Right lobe of liver (tissue), 6 donors: ENCODE data around the gene BORCS5. TPM values are rescaled to one million over a fixed set of nuclear protein-coding genes. Genes with fewer than 3 reads are reported as not detected.

Experiments
- ATAC-seq, 4 donors: fragments of 200-7000 bp; cut with Tn5 transposase; one replicate each; pipeline ENCODE4 v1.9.1; 2020; ENCODE audit warnings: mild to moderate bottlenecking in 4 of 4, moderate library complexity in 4 of 4
- DNase-seq, 3 donors: peaks; one replicate each; pipeline ENCODE4 v3.0.0-alpha.2; 2020
- H3K27ac ChIP-seq, 3 donors: fragments of 200-600 bp; one replicate each; pipeline ENCODE4 v1.8.0; 2022
- H3K27me3 ChIP-seq, 2 donors: fragments of 200-600 bp; one replicate each; pipeline ENCODE4 v1.8.0; 2022
- H3K36me3 ChIP-seq, 4 donors: fragments of 200-600 bp; sonication (generic) in 1 of 4; one replicate each; pipeline versions ENCODE4 v1.5.1 to v1.8.0; 2017 to 2022; ENCODE audit warnings: control low read depth in 1 of 4
- H3K4me1 ChIP-seq, 4 donors: fragments of 200-600 bp; sonication (generic) in 1 of 4; one replicate each; pipeline versions ENCODE4 v1.5.1 to v1.8.0; 2017 to 2022; ENCODE audit warnings: control low read depth in 1 of 4
- H3K4me3 ChIP-seq, 3 donors: fragments of 200-600 bp; one replicate each; pipeline ENCODE4 v1.8.0; 2022
- H3K9me3 ChIP-seq, 4 donors: fragments of 200-600 bp; sonication (generic) in 1 of 4; one replicate each; pipeline versions ENCODE4 v1.5.1 to v1.8.0; 2017 to 2022; ENCODE audit warnings: control low read depth in 1 of 4
- POLR2A ChIP-seq: fragments of 450-650 bp; IDR thresholded peaks from one replicate; pipeline ENCODE4 v1.6.1; 2017; ENCODE audit warnings: antibody characterized with exemption, mild to moderate bottlenecking
- WGBS: methylation state at CpG from one replicate; pipeline ENCODE4 v1.1.6; 2018; ENCODE audit warnings: low coverage, low lambda C conversion rate; ENCODE audit not compliant: insufficient coverage; ENCODE audit errors: missing lambda C conversion rate; 5-methylcytosine and 5-hydroxymethylcytosine counted together
- intact Hi-C, 2 donors: fragments of 100-400 bp; cut with DNase I; formaldehyde crosslinking; loops; one replicate each; pipeline versions ENCODE4 v1.11.2 to v1.14.1; 2022
- total RNA-seq, 6 experiments: library from RNA; depleted of rRNA in 2 of 6; stranded (reverse); fragments of >200 nt in 2 of 6; fragmentation: NEBNext Ultra II Directional in 3 of 6; extraction: Animal tissue kit (Norgen Biotek cat#: 25700) in 3 of 6; gene quantifications; one replicate each; pipeline versions ENCODE4 v1.1.0 to v1.2.4, GENCODE V29; 2016 to 2023
- TF ChIP-seq, protein P1 (sequence below), 4 donors: fragments of 200-600 bp in 3 of 4; fragments of 450-650 bp in 1 of 4; IDR thresholded peaks; one replicate each; pipeline versions ENCODE4 v1.5.1 to v1.8.0; 2016 to 2022; ENCODE audit warnings: antibody characterized with exemption in 4 of 4, mild to moderate bottlenecking in 2 of 4
- donor health status: DM: no; HTN: yes; CAD: no.
- donor health status: DM: no; HTN: no; CAD: no.
- donor health status: DM: no; HTN: no; CAD: no.
- donor health status: DM: no; HTN: yes; CAD: no.
- donor health status: DM: no; HTN: yes; CAD: no.

BORCS5 gene
- total RNA-seq, 6 experiments from 2014 or later = 6.0 to 11.1 (median 8.0) TPM

DNA sequence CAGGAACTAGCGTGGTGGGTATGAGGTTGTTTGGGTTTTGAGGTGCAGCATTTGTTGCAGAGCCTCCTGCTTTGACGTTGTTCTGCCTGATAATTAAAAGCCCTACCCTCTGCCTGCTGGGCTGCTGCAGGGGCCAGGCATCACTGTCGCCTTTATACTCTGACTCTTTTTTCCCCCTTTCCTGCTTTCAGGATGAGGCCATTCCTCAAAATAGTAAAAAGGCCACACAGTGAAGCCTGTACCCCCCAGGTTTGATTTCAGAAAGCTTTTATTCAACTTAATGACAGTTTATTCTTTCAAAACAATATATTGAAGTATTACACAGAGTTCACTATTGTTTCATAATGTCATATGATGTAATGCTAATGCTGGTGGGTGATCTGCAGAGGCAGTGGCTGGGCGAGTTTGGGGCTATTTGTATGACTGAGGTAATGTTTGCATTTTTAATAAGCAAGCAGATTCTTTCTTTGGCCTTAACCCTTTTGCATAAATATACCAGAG lies 9.1 kb downstream of the BORCS5 start:
- H3K36me3 ChIP-seq = peaks cover 0 to 6% (median 0%) of the 10 kb centered on the region in 4 donors
- no peaks in the 10 kb centered on the region for H3K27me3 ChIP-seq
- no peak overlapping the region for H3K4me3 ChIP-seq
- TF ChIP-seq, protein P1, sequence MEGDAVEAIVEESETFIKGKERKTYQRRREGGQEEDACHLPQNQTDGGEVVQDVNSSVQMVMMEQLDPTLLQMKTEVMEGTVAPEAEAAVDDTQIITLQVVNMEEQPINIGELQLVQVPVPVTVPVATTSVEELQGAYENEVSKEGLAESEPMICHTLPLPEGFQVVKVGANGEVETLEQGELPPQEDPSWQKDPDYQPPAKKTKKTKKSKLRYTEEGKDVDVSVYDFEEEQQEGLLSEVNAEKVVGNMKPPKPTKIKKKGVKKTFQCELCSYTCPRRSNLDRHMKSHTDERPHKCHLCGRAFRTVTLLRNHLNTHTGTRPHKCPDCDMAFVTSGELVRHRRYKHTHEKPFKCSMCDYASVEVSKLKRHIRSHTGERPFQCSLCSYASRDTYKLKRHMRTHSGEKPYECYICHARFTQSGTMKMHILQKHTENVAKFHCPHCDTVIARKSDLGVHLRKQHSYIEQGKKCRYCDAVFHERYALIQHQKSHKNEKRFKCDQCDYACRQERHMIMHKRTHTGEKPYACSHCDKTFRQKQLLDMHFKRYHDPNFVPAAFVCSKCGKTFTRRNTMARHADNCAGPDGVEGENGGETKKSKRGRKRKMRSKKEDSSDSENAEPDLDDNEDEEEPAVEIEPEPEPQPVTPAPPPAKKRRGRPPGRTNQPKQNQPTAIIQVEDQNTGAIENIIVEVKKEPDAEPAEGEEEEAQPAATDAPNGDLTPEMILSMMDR (IDR thresholded peaks at IDR 0.05) = no peak
- TF ChIP-seq POLR2A = no peak
- no peaks in the 10 kb centered on the region for H3K4me1 ChIP-seq
- H3K27ac ChIP-seq = no peak overlapping the region
- 64% methylated on average over 3 of the region's 4 CpGs for WGBS
- no peak for DNase-seq
- H3K9me3 ChIP-seq = no peaks in the 10 kb centered on the region
- ATAC-seq = no peak
- intact Hi-C loops = no loop called here

DNA sequence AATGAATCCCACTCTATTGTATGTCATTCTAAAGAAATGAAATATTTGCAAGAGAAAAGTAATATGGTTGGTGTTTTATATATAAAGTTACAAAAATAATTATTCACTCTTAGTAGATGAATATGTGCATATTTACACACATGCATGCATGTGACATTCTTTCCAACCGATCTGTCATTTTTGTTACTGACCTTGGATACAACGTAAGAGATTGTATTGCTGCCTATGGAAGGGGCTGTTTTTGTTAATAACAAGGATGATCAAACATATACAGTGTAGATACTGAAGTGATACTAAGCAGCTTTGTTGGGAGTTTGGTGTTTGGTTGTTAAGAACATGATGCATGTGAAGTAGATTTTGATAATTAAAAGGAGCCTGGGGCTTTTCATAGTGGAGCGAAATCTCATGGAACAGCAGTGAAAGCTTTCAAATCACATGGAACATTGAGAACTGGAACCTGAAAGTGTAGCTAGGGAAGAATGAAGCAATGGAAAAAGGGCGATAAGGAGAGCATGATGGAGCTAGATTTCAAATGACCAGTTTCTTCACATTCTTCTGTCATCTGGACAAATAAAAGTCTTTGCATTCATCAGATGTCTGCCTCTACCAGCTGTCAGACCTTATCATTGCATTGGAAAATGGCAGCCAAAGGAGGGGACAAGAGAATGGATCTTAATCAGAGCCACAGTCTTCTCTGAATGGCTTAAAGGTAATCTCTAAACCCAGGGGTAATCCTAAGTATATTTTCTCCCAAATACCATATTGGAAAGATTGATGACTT lies 10.0 kb downstream of the BORCS5 start:
- intact Hi-C loops = no loop called here
- Histone ChIP-seq H3K27me3 (no peaks in the 10 kb centered on the region), H3K27ac (no peak overlapping the region), H3K4me1 (no peaks in the 10 kb centered on the region), H3K9me3 (no peaks in the 10 kb centered on the region), H3K4me3 (no peak overlapping the region), H3K36me3 (peaks cover 0 to 6% (median 0%) of the 10 kb centered on the region in 4 donors)
- ATAC-seq = no peak
- 90% methylated on average over 4 of the region's 4 CpGs for WGBS
- TF ChIP-seq POLR2A = no peak
- TF ChIP-seq, protein P1 (IDR thresholded peaks at IDR 0.05) = no peak
- DNase-seq = no peak

DNA sequence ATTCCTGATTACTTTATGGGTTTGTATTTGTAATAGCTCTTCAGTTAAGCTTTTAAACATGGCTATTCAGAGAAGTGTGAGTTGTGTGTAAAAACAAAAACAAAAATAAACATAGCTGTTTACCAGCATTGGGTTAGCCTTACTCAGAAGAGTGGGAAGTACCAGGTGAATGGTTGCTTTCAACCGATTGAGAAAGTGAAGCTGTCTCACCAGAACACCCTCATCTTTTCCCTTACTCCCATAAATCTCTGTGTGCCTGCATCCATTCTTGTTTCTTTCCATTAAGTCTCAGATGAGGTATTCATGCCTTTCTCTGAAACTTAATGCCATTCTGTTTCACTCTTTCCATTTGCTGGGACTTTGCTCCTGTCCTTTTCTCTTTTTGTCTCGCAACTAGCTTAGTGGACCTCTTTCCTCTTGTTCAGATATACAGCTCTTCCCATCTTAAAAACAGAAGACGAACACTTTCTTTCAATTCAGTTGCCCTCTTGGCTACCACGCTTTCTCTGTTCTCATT lies 10.7 kb downstream of the BORCS5 start:
- no peak overlapping the region for H3K27ac ChIP-seq
- 91% methylated on average over 4 of the region's 4 CpGs for WGBS

DNA sequence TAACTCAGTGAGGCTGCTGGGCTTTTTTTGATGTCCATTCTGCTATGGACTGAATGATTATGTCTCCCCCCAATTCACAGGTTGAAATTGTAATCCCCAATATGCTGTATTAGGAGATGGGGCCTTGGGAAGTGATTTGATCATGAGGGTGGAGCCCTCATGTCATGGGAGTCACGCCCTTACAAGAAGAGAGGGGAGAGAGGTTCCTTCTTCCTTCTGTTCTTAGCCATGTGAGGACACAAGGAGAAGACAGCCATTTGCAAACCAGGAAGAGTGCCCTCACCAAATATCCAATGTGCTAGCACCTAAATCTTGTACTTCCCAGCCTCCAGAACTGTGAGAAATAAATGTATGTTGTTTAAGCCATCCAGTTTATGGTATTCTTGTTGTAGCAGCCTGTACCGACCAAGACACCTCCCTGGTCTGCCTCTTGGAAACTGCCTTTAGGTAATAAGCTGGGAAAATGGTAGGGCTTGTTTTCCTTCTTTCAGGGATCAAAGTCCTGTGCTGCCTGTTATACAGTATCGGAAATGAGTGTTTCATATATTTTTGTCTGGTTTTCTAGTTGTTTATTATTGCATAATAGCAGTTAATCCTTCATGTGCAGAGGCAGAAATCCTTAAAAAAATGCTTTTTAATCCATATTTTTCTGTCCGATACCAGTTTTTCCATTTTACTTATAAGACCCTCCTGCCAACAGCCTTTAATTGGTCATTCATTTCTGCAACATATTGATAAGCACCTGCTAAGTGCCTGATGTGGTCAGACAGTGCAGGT lies 16.3 kb downstream of the BORCS5 start:
- TF ChIP-seq, protein P1 (IDR thresholded peaks at IDR 0.05) = no peak
- intact Hi-C loops = loop anchor here in 1 of 2 donors (10.0 kb wide), 1 partner anchor 192 kb away; the partner anchor contains the start of gene DUSP16
- ATAC-seq (peak in 3 of 4 donors; percentile 25 to 37 (median 31)), DNase-seq (no peak)
- Histone ChIP-seq H3K27me3 (no peaks in the 10 kb centered on the region), H3K9me3 (no peaks in the 10 kb centered on the region), H3K36me3 (peaks cover 0 to 6% (median 0%) of the 10 kb centered on the region in 4 donors), H3K27ac (no peak overlapping the region), H3K4me3 (no peak overlapping the region), H3K4me1 (peaks cover 0 to 7% (median 3%) of the 10 kb centered on the region in 4 donors)
- 74% methylated on average over 4 of the region's 4 CpGs for WGBS

More for the DNA sequence above, 10.7 kb downstream of the BORCS5 start:
- TF ChIP-seq, protein P1 (IDR thresholded peaks at IDR 0.05) = no peak
- no peaks in the 10 kb centered on the region for H3K4me1 ChIP-seq
- peaks cover 0 to 6% (median 0%) of the 10 kb centered on the region in 4 donors for H3K36me3 ChIP-seq
- intact Hi-C loops = no loop called here
- H3K4me3 ChIP-seq = no peak overlapping the region
- no peak for ATAC-seq
- H3K9me3 ChIP-seq = no peaks in the 10 kb centered on the region
- H3K27me3 ChIP-seq = no peaks in the 10 kb centered on the region
- no peak for DNase-seq
